GM12891 (cell line): ENCODE data around the gene DAPK3.

Experiments
- POLR2A ChIP-seq: IDR thresholded peaks from 2 replicates; pipeline ENCODE4 v1.6.1; 2011; ENCODE audit warnings: low read depth, low read length, control low read depth
- POLR2AphosphoS5 ChIP-seq: IDR thresholded peaks from 2 replicates; pipeline ENCODE4 v1.6.1; 2011; ENCODE audit warnings: low read depth, low read length, control low read depth
- SPI1 ChIP-seq: IDR thresholded peaks from 2 replicates; pipeline ENCODE4 v1.6.1; 2011; ENCODE audit warnings: low read depth, low read length, control low read depth
- TAF1 ChIP-seq: IDR thresholded peaks from 2 replicates; pipeline ENCODE4 v1.6.1; 2011; ENCODE audit warnings: low read depth, low read length, control low read depth

DNA sequence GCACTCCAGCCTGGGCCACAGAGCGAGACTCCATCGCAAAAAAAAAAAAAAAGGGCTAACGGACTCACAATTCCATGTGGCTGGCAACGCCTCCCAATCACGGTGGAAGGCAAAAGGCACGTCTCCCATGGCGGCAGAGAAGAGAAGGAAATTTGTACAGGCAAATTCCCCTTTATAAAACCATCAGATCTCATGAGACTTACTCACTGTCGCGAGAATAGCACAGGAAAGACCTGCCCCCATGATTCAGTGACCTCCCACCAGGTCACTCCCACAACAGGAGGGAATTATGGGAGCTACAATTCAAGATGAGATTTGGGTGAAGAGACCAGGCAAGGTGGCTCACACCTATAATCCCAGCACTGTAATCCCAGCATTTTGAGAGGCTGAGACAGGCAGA, 56.7 kb downstream of the DAPK3 start:
- no peak for TF ChIP-seq POLR2A
- no peak for TF ChIP-seq SPI1
- TF ChIP-seq POLR2AphosphoS5: no peak
- no peak for TF ChIP-seq TAF1
